ENCODE data around the gene DNLZ.

Gene DNLZ

DNA sequence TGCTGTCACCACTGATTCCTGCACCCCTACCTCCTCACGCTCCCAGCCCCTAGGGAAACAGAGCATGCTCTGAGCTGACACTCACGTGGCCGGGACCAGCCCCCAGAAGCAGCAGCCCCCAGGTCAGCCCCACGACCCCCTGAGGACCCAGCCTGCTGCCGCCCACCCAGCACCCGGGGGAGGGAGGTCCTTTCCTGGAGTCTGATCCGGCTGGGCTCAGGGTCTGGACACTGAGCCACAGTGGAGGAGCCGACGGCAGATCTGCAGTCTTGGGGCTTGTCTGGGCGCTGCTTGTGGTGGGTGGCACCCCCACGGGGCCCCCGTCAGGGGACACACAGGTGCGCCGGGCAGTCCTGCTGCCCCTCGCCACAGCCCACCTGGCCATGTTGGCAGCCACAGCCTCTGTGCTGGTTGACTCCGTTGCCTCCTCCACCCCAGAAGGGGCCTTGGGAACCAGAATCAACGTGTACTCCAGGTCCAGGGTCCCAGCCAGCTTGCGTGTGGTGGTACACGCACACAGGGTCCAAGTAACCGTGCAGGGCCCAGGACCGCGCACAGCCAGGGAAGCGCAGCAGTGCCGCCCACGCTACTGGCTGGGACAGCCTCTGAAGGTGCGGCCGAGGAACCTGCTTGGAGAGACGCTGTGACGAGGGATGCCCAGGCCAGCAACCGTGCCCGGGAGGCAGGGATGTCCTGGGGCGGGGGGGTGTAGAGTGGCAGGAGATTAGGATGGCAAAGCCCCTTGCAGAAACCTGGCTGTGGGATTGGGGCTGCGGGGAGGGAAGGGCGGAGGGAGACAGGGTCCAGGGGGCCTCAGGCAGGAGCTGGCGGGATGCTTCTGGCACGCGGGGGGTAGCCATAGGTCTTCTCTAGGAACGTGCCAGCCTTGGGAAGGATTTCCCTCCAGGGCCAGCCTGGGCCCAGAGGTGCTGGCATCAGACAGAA, 3.5 kb downstream of the DNLZ start:
- TF ChIP-seq, protein P1, sequence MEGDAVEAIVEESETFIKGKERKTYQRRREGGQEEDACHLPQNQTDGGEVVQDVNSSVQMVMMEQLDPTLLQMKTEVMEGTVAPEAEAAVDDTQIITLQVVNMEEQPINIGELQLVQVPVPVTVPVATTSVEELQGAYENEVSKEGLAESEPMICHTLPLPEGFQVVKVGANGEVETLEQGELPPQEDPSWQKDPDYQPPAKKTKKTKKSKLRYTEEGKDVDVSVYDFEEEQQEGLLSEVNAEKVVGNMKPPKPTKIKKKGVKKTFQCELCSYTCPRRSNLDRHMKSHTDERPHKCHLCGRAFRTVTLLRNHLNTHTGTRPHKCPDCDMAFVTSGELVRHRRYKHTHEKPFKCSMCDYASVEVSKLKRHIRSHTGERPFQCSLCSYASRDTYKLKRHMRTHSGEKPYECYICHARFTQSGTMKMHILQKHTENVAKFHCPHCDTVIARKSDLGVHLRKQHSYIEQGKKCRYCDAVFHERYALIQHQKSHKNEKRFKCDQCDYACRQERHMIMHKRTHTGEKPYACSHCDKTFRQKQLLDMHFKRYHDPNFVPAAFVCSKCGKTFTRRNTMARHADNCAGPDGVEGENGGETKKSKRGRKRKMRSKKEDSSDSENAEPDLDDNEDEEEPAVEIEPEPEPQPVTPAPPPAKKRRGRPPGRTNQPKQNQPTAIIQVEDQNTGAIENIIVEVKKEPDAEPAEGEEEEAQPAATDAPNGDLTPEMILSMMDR (IDR thresholded peaks at IDR 0.05; ENCODE audit: low read depth, low read length, missing control alignments) = no peak
- no peak for DNase-seq (ENCODE audit: low read depth)
- H3K4me3 ChIP-seq (ENCODE audit: low read depth, low read length) = no peak overlapping the region

DNA sequence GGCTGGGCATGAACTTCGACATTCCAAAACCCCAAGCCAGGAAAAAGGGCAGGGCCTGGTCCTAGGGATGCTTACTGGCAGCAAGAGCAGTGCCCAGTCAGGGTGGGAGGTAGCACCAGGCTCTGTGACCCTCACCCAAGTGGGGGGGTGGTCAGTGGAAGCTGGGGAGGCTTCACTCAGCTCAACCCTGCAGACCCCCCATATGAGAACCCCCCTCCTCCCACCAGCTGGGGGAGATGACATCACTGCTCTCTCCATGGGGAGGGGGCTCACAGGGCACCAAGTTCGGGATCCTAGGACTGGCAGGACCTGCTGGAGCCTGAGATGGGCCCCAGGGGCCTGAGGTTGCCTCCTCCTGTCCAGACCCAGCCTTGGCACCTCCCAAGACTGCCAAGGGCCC, 4.7 kb downstream of the DNLZ start:
- DNase-seq (ENCODE audit: low read depth) = no peak
- TF ChIP-seq, protein P1 (IDR thresholded peaks at IDR 0.05; ENCODE audit: low read depth, low read length, missing control alignments) = no peak
- H3K4me3 ChIP-seq (ENCODE audit: low read depth, low read length) = no peak overlapping the region

DNA sequence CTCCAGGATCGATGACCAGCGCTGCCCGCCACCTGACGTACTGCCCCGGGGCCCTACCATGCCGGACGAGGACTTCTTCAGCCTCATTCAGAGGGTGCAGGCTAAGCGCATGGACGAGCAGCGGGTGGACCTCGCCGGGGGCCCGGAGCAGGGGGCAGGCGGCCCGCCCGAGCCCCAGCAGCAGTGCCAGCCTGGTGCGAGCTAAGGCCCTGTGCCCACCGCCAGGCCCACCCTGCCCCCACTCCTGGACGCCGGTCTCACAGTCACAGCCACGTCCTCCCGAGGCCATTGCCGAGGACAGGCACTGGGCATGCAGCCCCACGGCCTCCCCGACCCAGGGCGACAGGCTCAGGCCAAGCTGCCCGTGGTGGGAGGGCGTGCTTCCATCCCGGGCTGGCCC, 5.5 kb downstream of the DNLZ start:
- DNase-seq (ENCODE audit: low read depth) = no peak
- TF ChIP-seq, protein P1 (IDR thresholded peaks at IDR 0.05; ENCODE audit: low read depth, low read length, missing control alignments) = no peak
- H3K4me3 ChIP-seq (ENCODE audit: low read depth, low read length) = no peak overlapping the region

DNA sequence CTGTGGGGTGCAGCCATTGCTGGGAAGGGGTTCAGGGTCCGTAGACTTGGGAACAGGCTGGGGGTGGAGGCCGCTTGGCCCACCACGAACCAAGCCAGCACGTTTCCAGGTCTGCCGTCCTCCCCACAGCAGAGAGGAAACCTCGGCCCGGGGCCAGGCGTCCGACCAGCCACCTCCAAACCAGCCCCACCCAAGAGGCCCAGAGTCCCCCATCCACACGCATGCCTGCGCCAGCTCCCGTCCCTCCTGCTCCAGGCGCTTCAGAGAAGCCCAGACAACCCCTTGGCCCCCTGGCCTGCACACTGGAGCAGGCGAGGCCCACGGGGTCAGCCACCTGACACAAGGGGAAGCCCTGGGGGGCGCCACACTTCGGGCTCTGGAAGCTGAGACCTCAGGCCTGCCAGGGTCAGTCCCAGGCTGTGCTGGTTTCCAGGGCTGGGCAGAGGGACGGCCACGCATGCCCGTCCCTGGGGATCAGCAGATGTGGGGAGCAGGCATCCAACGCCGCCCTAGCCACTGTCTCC, 6.3 kb downstream of the DNLZ start:
- no peak for DNase-seq (ENCODE audit: low read depth)
- no peak overlapping the region for H3K4me3 ChIP-seq (ENCODE audit: low read depth, low read length)
- TF ChIP-seq, protein P1 (IDR thresholded peaks at IDR 0.05; ENCODE audit: low read depth, low read length, missing control alignments) = no peak

DNA sequence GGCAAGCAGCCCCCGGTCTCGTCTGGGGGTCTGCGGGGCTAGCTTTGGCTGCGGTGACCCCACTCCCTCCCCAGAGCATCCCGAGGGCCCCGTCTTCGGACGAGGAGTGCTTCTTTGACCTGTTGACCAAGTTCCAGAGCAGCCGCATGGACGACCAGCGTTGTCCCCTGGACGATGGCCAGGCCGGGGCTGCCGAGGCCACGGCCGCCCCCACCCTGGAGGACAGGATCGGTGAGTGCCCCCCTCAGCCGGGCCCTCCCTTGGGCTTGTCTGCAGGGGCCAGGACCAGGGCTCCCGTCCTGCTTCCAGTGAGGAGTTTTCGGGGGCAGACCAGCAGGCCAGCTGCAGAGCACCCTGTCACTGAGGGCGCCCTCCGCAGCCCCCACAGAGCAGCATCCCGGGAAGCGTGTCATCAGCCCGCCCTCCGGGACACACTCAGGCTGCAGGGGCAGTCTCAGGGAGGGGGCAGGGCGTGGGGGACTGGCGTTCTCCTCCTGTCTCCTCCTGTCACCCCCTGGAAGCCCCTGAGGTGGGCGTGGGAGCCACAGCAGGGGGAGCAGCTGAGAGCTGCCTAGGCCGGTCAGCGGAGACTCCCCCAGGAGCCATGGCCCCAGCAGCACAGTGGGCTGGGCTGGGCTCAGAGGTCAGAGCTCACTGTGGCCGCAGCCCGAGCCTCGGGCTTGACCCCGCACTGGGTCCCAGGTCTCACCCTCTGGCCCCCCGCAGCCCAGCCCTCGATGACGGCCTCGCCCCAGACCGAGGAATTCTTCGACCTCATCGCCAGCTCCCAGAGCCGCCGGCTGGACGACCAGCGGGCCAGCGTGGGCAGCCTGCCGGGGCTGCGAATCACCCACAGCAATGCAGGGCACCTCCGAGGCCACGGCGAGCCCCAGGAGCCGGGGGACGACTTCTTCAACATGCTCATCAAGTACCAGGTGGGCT, 7.7 kb downstream of the DNLZ start:
- no peak for DNase-seq (ENCODE audit: low read depth)
- TF ChIP-seq, protein P1 (IDR thresholded peaks at IDR 0.05; ENCODE audit: low read depth, low read length, missing control alignments) = no peak
- no peak overlapping the region for H3K4me3 ChIP-seq (ENCODE audit: low read depth, low read length)

DNA sequence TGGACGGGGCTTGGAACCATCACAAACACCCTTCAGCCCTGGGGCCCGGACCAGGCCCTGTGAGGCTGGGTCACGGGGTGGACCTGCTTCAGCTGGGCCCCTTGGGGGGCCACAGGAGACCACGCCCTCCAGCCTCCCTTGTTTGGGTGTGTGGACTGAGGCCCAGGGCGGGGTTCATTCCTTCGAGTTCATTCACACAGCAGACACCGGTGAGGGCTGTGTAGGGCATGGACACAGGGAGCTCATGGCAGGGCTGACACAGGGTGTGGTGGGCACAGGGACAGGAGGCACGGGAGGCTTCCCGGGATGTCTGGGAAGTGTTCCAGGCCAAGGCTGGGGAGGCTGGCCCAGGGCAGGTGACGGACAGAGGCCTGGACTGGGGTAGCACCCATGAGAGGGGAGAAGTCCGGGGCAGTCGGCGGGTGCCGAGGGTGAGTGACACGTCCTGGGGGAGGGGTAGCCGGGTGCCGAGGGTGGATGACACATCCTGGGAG, 8.9 kb downstream of the DNLZ start:
- H3K4me3 ChIP-seq (ENCODE audit: low read depth, low read length) = no peak overlapping the region
- DNase-seq (ENCODE audit: low read depth) = no peak
- TF ChIP-seq, protein P1 (IDR thresholded peaks at IDR 0.05; ENCODE audit: low read depth, low read length, missing control alignments) = no peak

Data from GM12864 (cell line).